CD4-positive, alpha-beta T cell treated with Interleukin-4 for 4 hours (primary cell): ENCODE data around the gene TPD52L1.
A peak's percentile ranks its signal among the peaks of the same experiment; 100 is the strongest.

Source experiments
- DNase-seq: peaks from one replicate; pipeline ENCODE4 v3.0.0-alpha.2; 2020

The TPD52L1 gene

GRCh38 chr6:125182237-125183008 lies 28.9 kb downstream of the TPD52L1 start:
- no peak for DNase-seq

- DNase-seq = no peak
Observed at GRCh38 chr6:125183391-125183790, 29.8 kb downstream of the TPD52L1 start.

GRCh38 chr6:125188037-125188436 lies 34.5 kb downstream of the TPD52L1 start:
- DNase-seq = no peak

GRCh38 chr6:125188594-125189203 lies 35.1 kb downstream of the TPD52L1 start:
- no peak for DNase-seq

GRCh38 chr6:125189494-125189893 lies 35.9 kb downstream of the TPD52L1 start:
- DNase-seq = no peak

- DNase-seq = no peak
Observed at GRCh38 chr6:125190667-125191066, 37.1 kb downstream of the TPD52L1 start.

- DNase-seq = peak; percentile 75
Observed at GRCh38 chr6:125191916-125192609, 38.5 kb downstream of the TPD52L1 start.

GRCh38 chr6:125192610-125192930 lies 39.0 kb downstream of the TPD52L1 start:
- no peak for DNase-seq

GRCh38 chr6:125193208-125193607 lies 39.6 kb downstream of the TPD52L1 start:
- DNase-seq = no peak

GRCh38 chr6:125194941-125195340 lies 41.4 kb downstream of the TPD52L1 start:
- no peak for DNase-seq

GRCh38 chr6:125195526-125195925 lies 42.0 kb downstream of the TPD52L1 start:
- no peak for DNase-seq

GRCh38 chr6:125196613-125197012 lies 43.0 kb downstream of the TPD52L1 start:
- DNase-seq = no peak

GRCh38 chr6:125197795-125198269 lies 44.3 kb downstream of the TPD52L1 start:
- no peak for DNase-seq

- no peak for DNase-seq
Observed at GRCh38 chr6:125198398-125198937, 44.9 kb downstream of the TPD52L1 start.

- DNase-seq = no peak
Observed at GRCh38 chr6:125200941-125201340, 47.4 kb downstream of the TPD52L1 start.

- DNase-seq = no peak
Observed at GRCh38 chr6:125201961-125202729, 48.6 kb downstream of the TPD52L1 start.

GRCh38 chr6:125203395-125203794 lies 49.8 kb downstream of the TPD52L1 start:
- no peak for DNase-seq

- DNase-seq = no peak
Observed at GRCh38 chr6:125205931-125206330, 52.4 kb downstream of the TPD52L1 start.

- no peak for DNase-seq
Observed at GRCh38 chr6:125206389-125206788, 52.8 kb downstream of the TPD52L1 start.

GRCh38 chr6:125207956-125208355 lies 54.4 kb downstream of the TPD52L1 start:
- no peak for DNase-seq

- DNase-seq = no peak
Observed at GRCh38 chr6:125208625-125209249, 55.2 kb downstream of the TPD52L1 start.

GRCh38 chr6:125210667-125211066 lies 57.1 kb downstream of the TPD52L1 start:
- DNase-seq = no peak
